GM23338 (cell line): ENCODE results near the gene PPP1R7. TPM values are rescaled to one million over a fixed set of nuclear protein-coding genes. Genes with fewer than 3 reads are reported as not detected.
"Not testable (repeated sequence)": the region's sequence is repeated elsewhere in the genome, so short reads cannot be mapped to it uniquely, and the experiment has no call there.

Experiments used
- ATAC-seq: fragments of 200-7000 bp; cut with Tn5 transposase; 3 replicates; pipeline ENCODE4 v1.9.1; 2020
- DNase-seq: peaks from one replicate; pipeline ENCODE4 v3.0.0-alpha.2; 2015; ENCODE audit warnings: low spot score
- H2AFZ ChIP-seq: fragments of 200-600 bp; sonication (generic); 2 replicates; pipeline ENCODE4 v1.8.0; 2016; ENCODE audit warnings: antibody characterized with exemption, mild to moderate bottlenecking, moderate library complexity
- H3F3A ChIP-seq: fragments of 200-600 bp; sonication (generic); replicated peaks from 2 replicates; pipeline ENCODE4 v1.8.0; 2017; ENCODE audit warnings: antibody characterized with exemption, mixed run types, low read depth
- H3K27ac ChIP-seq: fragments of 200-600 bp; sonication (generic); 2 replicates; pipeline ENCODE4 v1.6.1; 2016; ENCODE audit warnings: low read depth
- H3K27me3 ChIP-seq: fragments of 200-600 bp; sonication (generic); 2 replicates; pipeline ENCODE4 v1.8.0; 2016; ENCODE audit warnings: mild to moderate bottlenecking, mixed run types, moderate library complexity; ENCODE audit not compliant: insufficient read depth
- H3K36me3 ChIP-seq: fragments of 200-600 bp; sonication (generic); 2 replicates; pipeline ENCODE4 v1.8.0; 2016; ENCODE audit warnings: mild to moderate bottlenecking; ENCODE audit not compliant: insufficient read depth
- H3K4me1 ChIP-seq: fragments of 200-600 bp; sonication (generic); 2 replicates; pipeline ENCODE4 v1.8.0; 2016; ENCODE audit warnings: mild to moderate bottlenecking, moderate library complexity; ENCODE audit not compliant: insufficient read depth
- H3K4me2 ChIP-seq: fragments of 200-600 bp; sonication (generic); 2 replicates; pipeline ENCODE4 v1.7.1; 2017; ENCODE audit warnings: mixed run types
- H3K4me3 ChIP-seq: fragments of 200-600 bp; sonication (generic); 2 replicates; pipeline ENCODE4 v1.6.1; 2016; ENCODE audit warnings: mixed run types
- H3K79me2 ChIP-seq: fragments of 200-600 bp; sonication (generic); replicated peaks from 2 replicates; pipeline ENCODE4 v1.8.0; 2017; ENCODE audit warnings: mild to moderate bottlenecking; ENCODE audit not compliant: insufficient read depth
- H3K9me2 ChIP-seq: fragments of 200-600 bp; sonication (generic); 2 replicates; pipeline ENCODE4 v1.8.0; 2017; ENCODE audit not compliant: insufficient read depth
- H4K20me1 ChIP-seq: fragments of 200-600 bp; sonication (generic); replicated peaks from 2 replicates; pipeline ENCODE4 v1.8.0; 2017; ENCODE audit warnings: mild to moderate bottlenecking; ENCODE audit not compliant: insufficient read depth
- H3K27ac Mint-ChIP-seq: 2 replicates; pipeline ENCODE4 v1.8.0; 2020; ENCODE audit warnings: inconsistent platforms, mild to moderate bottlenecking, moderate library complexity, mixed read lengths
- H3K27me3 Mint-ChIP-seq: 3 replicates; pipeline ENCODE4 v1.8.0; 2022; ENCODE audit warnings: low read depth, mild to moderate bottlenecking, moderate library complexity, mixed read lengths, inconsistent platforms; ENCODE audit not compliant: insufficient read depth, poor library complexity
- H3K36me3 Mint-ChIP-seq: 3 replicates; pipeline ENCODE4 v1.8.0; 2021; ENCODE audit warnings: low read depth, mild to moderate bottlenecking, inconsistent platforms, moderate library complexity, mixed read lengths
- H3K4me1 Mint-ChIP-seq: 3 replicates; pipeline ENCODE4 v1.8.0; 2020; ENCODE audit warnings: mild to moderate bottlenecking, inconsistent platforms, mixed read lengths
- H3K4me3 Mint-ChIP-seq: 3 replicates; pipeline ENCODE4 v1.8.0; 2021; ENCODE audit warnings: moderate library complexity, mild to moderate bottlenecking, inconsistent platforms, mixed read lengths
- H3K9me3 Mint-ChIP-seq: 3 replicates; pipeline ENCODE4 v1.8.0; 2020; ENCODE audit warnings: moderate library complexity, mild to moderate bottlenecking, inconsistent platforms, mixed read lengths
- EZH2phosphoT487 ChIP-seq: fragments of 200-600 bp; sonication (generic); IDR thresholded peaks from one replicate; pipeline ENCODE4 v1.8.1; 2018; ENCODE audit warnings: antibody characterized with exemption; ENCODE audit not compliant: unreplicated experiment
- JUNB ChIP-seq: IDR thresholded peaks from one replicate; pipeline ENCODE4 v1.6.1; 2016; ENCODE audit warnings: antibody characterized with exemption; ENCODE audit not compliant: unreplicated experiment
- NANOG ChIP-seq: IDR thresholded peaks from 2 replicates; pipeline ENCODE4 v1.6.1; 2016; ENCODE audit warnings: antibody characterized with exemption, borderline replicate concordance
- POLR2AphosphoS5 ChIP-seq: IDR thresholded peaks from 2 replicates; pipeline ENCODE4 v1.6.1; 2016; ENCODE audit warnings: antibody characterized with exemption, low read depth
- STAT1 ChIP-seq: IDR thresholded peaks from one replicate; pipeline ENCODE4 v1.6.1; 2016; ENCODE audit warnings: antibody characterized with exemption; ENCODE audit not compliant: unreplicated experiment
- ZNF114 ChIP-seq: fragments of 250-450 bp; sonication (Bioruptor Pico); IDR thresholded peaks from 2 replicates; pipeline ENCODE4 v1.5.0; 2020; ENCODE audit warnings: mild to moderate bottlenecking, moderate library complexity
- polyA plus RNA-seq: library from polyadenylated mRNA; unstranded; fragments of >200 nt; fragmentation: Nextera tagmentation; extraction: Ambion mirVana; gene quantifications from 2 replicates; pipeline ENCODE4 v1.2.1, GENCODE V29; 2016
- total RNA-seq: library from RNA; depleted of rRNA; stranded (reverse); fragments of >200 nt; shearing (Covaris generic); gene quantifications from 2 replicates; pipeline ENCODE4 v1.2.3, GENCODE V29; 2014
- TF ChIP-seq, protein P1 (sequence below): IDR thresholded peaks from one replicate; pipeline ENCODE4 v1.6.1; 2018; ENCODE audit warnings: antibody characterized with exemption; ENCODE audit not compliant: unreplicated experiment
- TF ChIP-seq, protein P2 (sequence below), 2 experiments: fragments of 200-600 bp in 1 of 2; sonication (generic) in 1 of 2; conservative IDR thresholded peaks; 2 replicates each; pipeline versions ENCODE4 v1.5.1 to v1.6.1; 2016 to 2017; ENCODE audit warnings: antibody characterized with exemption in 2 of 2, low read depth in 2 of 2, mild to moderate bottlenecking in 2 of 2, moderate library complexity in 1 of 2

The PPP1R7 gene
- total and polyA plus RNA-seq, 2 experiments from 2014 or later, result 48.2 to 94.3 TPM

DNA sequence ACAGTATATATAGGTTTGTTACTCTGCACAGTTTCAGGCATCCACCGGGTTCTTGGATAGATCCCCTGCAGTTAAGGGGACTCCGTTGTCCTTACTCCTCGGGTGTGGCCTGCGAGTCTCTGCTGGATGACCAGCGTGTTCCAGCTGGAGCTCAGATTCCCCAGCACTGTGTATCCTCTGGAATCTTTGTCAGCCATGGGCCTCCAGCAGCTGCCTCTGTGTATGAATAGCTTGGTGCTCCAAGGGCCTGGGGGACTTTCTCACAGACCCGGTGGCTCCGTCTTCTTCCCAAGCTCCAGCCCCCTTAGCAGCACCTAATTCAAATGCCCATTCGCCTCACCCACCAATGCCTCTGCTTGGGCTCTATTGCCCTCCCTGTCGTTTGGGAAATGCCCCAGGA is 44.5 kb downstream of the PPP1R7 start:
- DNase-seq, result no peak

DNA sequence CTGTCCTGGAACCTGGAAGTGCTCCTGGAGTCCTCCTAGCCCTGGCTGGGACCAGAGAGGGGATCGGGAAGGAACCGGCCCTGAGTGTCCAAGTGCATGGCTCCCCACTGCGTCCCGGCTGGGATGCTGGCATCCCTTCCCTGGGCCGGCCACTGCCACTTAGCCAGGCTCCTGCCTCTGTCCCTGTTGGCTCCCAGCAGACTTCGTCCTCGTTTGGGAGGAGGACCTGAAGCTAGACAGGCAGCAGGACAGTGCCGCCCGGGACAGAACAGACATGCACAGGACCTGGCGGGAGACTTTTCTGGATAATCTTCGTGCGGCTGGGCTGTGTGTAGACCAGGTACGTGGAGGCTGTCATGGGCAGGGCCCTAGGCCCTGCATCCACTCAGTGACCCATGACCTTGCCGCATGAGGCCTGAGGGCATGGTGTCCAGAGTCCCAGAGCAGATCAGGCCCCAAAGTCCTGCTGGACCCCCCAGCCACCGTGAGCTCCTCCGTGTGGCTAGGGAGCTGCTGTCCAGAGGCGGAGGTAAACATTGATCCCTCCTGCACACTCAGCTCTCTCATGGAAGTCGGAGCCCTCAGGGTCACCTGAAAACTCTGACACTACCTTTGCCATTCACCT is 45.4 kb downstream of the PPP1R7 start:
- no peaks in the 10 kb centered on the region for H3K27me3 ChIP-seq
- no peak overlapping the region for H3K27ac ChIP-seq
- H3K79me2 ChIP-seq, result no peaks in the 10 kb centered on the region
- H3K4me2 ChIP-seq, result no peak overlapping the region
- Mint-ChIP-seq H3K27me3 (peaks cover 6% of the 10 kb centered on the region), H3K36me3 (no peaks in the 10 kb centered on the region), H3K27ac (no peak overlapping the region), H3K9me3 (no peaks in the 10 kb centered on the region; the same call in 2 of the 3 replicates), H3K4me1 (no peaks in the 10 kb centered on the region), H3K4me3 (no peak overlapping the region)
- no peak for DNase-seq
- H3K4me1 ChIP-seq, result no peaks in the 10 kb centered on the region
- H3K9me2 ChIP-seq, result no peaks in the 10 kb centered on the region
- TF ChIP-seq ZNF114 (CRISPR knock-in tag) (no peak), JUNB (no peak), EZH2phosphoT487 (no peak), POLR2AphosphoS5 (no peak), STAT1 (no peak)
- TF ChIP-seq, protein P1, sequence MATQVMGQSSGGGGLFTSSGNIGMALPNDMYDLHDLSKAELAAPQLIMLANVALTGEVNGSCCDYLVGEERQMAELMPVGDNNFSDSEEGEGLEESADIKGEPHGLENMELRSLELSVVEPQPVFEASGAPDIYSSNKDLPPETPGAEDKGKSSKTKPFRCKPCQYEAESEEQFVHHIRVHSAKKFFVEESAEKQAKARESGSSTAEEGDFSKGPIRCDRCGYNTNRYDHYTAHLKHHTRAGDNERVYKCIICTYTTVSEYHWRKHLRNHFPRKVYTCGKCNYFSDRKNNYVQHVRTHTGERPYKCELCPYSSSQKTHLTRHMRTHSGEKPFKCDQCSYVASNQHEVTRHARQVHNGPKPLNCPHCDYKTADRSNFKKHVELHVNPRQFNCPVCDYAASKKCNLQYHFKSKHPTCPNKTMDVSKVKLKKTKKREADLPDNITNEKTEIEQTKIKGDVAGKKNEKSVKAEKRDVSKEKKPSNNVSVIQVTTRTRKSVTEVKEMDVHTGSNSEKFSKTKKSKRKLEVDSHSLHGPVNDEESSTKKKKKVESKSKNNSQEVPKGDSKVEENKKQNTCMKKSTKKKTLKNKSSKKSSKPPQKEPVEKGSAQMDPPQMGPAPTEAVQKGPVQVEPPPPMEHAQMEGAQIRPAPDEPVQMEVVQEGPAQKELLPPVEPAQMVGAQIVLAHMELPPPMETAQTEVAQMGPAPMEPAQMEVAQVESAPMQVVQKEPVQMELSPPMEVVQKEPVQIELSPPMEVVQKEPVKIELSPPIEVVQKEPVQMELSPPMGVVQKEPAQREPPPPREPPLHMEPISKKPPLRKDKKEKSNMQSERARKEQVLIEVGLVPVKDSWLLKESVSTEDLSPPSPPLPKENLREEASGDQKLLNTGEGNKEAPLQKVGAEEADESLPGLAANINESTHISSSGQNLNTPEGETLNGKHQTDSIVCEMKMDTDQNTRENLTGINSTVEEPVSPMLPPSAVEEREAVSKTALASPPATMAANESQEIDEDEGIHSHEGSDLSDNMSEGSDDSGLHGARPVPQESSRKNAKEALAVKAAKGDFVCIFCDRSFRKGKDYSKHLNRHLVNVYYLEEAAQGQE, result no peak
- TF ChIP-seq, protein P2, sequence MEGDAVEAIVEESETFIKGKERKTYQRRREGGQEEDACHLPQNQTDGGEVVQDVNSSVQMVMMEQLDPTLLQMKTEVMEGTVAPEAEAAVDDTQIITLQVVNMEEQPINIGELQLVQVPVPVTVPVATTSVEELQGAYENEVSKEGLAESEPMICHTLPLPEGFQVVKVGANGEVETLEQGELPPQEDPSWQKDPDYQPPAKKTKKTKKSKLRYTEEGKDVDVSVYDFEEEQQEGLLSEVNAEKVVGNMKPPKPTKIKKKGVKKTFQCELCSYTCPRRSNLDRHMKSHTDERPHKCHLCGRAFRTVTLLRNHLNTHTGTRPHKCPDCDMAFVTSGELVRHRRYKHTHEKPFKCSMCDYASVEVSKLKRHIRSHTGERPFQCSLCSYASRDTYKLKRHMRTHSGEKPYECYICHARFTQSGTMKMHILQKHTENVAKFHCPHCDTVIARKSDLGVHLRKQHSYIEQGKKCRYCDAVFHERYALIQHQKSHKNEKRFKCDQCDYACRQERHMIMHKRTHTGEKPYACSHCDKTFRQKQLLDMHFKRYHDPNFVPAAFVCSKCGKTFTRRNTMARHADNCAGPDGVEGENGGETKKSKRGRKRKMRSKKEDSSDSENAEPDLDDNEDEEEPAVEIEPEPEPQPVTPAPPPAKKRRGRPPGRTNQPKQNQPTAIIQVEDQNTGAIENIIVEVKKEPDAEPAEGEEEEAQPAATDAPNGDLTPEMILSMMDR (conservative IDR thresholded peaks at IDR 0.05; ENCODE audit: low read depth in 2 of 2), result no peak
- H3K4me3 ChIP-seq, result no peak overlapping the region
- H4K20me1 ChIP-seq, result no peaks in the 10 kb centered on the region
- no peak for ATAC-seq
- H3K36me3 ChIP-seq, result no peaks in the 10 kb centered on the region
- H2AFZ ChIP-seq, result no peak overlapping the region
- no peaks in the 10 kb centered on the region for H3F3A ChIP-seq

More for the DNA sequence above, 44.5 kb downstream of the PPP1R7 start:
- no peaks in the 10 kb centered on the region; the same call in 2 of the 3 replicates for H3K9me3 Mint-ChIP-seq
- Histone ChIP-seq H3K36me3 (no peaks in the 10 kb centered on the region), H3K79me2 (no peaks in the 10 kb centered on the region), H2AFZ (no peak overlapping the region), H3K4me3 (no peak overlapping the region), H3K27me3 (no peaks in the 10 kb centered on the region), H3K4me2 (no peak overlapping the region), H4K20me1 (no peaks in the 10 kb centered on the region), H3K4me1 (no peaks in the 10 kb centered on the region), H3K27ac (no peak overlapping the region), H3F3A (no peaks in the 10 kb centered on the region), H3K9me2 (no peaks in the 10 kb centered on the region)
- no peaks in the 10 kb centered on the region for H3K36me3 Mint-ChIP-seq
- H3K27me3 Mint-ChIP-seq, result peaks cover 6% of the 10 kb centered on the region
- no peaks in the 10 kb centered on the region for H3K4me1 Mint-ChIP-seq
- no peak overlapping the region; the same call in 1 of the 2 replicates for H3K27ac Mint-ChIP-seq
- no peak for TF ChIP-seq NANOG
- TF ChIP-seq, protein P1, result no peak
- H3K4me3 Mint-ChIP-seq, result no peak overlapping the region
- no peak for ATAC-seq

DNA sequence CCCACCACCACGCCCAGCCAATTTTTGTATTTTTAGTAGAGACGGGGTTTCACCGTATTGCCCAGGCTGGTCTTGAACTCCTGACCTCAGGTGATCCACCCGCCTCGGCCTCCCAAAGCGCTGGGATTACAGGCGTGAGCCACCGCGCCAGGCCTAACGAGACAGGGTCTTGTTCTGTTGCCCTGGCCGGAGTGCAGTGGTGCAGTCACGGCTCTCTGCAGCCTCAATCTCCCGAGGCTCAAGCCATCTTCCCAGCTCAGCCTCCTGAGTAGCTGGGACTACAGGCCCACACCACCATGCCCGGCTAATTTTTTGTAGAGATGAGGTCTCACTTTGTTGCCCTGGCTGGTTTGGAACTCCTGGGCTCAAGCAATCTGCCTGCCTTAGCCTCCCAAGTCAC is 47.0 kb downstream of the PPP1R7 start:
- not testable (repeated sequence) for H3K4me1 ChIP-seq, H3K79me2 ChIP-seq, H3K4me3 Mint-ChIP-seq, H3K9me3 Mint-ChIP-seq, H3K4me1 Mint-ChIP-seq, H3K36me3 Mint-ChIP-seq, H2AFZ ChIP-seq, H4K20me1 ChIP-seq, DNase-seq, H3K27ac Mint-ChIP-seq, H3K27ac ChIP-seq, H3K36me3 ChIP-seq, H3K4me2 ChIP-seq, H3K9me2 ChIP-seq, H3K27me3 Mint-ChIP-seq, H3K4me3 ChIP-seq, H3K27me3 ChIP-seq, ATAC-seq, H3F3A ChIP-seq
